Thymus (tissue), 11 donors: ENCODE results near the gene RPL27. TPM values are rescaled to one million over a fixed set of nuclear protein-coding genes. Genes with fewer than 3 reads are reported as not detected.

Experiments
- DNase-seq, 9 donors: peaks; one replicate each; pipeline ENCODE4 v3.0.0-alpha.2; 2013; ENCODE audit warnings: low spot score in 9 of 9, low read depth in 6 of 9, missing footprints in 1 of 9
- H3K27ac ChIP-seq, 2 donors: one replicate each; pipeline ENCODE4 v1.5.1; 2013; ENCODE audit warnings: control low read depth in 1 of 2, low read depth in 1 of 2, low read length in 1 of 2, mild to moderate bottlenecking in 1 of 2, moderate library complexity in 1 of 2
- H3K27me3 ChIP-seq, 2 donors: one replicate each; pipeline ENCODE4 v1.5.1; 2013; ENCODE audit warnings: low read length in 1 of 2; ENCODE audit not compliant: control insufficient read depth in 2 of 2, insufficient read depth in 1 of 2
- H3K36me3 ChIP-seq, 2 donors: one replicate each; pipeline ENCODE4 v1.5.1; 2013; ENCODE audit warnings: low read length in 1 of 2, mild to moderate bottlenecking in 1 of 2, moderate library complexity in 1 of 2; ENCODE audit not compliant: control insufficient read depth in 2 of 2, insufficient read depth in 2 of 2
- H3K4me1 ChIP-seq, 2 donors: one replicate each; pipeline ENCODE4 v1.5.1; 2013; ENCODE audit warnings: low read length in 2 of 2; ENCODE audit not compliant: control insufficient read depth in 2 of 2, insufficient read depth in 2 of 2
- H3K4me3 ChIP-seq, 2 donors: one replicate each; pipeline ENCODE4 v1.5.1; 2013; ENCODE audit warnings: low read length in 2 of 2, control low read depth in 1 of 2, mild to moderate bottlenecking in 1 of 2
- H3K9me3 ChIP-seq, 2 donors: one replicate each; pipeline ENCODE4 v1.5.1; 2013; ENCODE audit warnings: low read length in 1 of 2, mild to moderate bottlenecking in 1 of 2; ENCODE audit not compliant: control insufficient read depth in 2 of 2, insufficient read depth in 1 of 2
- WGBS: extraction: QIAGEN DNeasy Blood & Tissue Kit; methylation state at CpG from one replicate; pipeline ENCODE4 v1.1.7; 2013; 5-methylcytosine and 5-hydroxymethylcytosine counted together
- polyA plus RNA-seq: library from polyadenylated mRNA; stranded (reverse); fragments of 200-250 nt; gene quantifications from one replicate; pipeline ENCODE4 v1.2.3, GENCODE V29; 2013
- total RNA-seq: library from RNA; stranded (reverse); fragments of 120-200 nt; gene quantifications from one replicate; pipeline ENCODE4 v1.2.4, GENCODE V29; 2013
- donor health status: healthy.

The RPL27 gene
- total and polyA plus RNA-seq, 2 donors = 2,182 to 4,515 TPM

GRCh38 chr17:43024407-43025289 lies 26.4 kb downstream of the RPL27 start, which contains the start of gene RND2:
RND2 (plus strand) TSS chr17:43025231; CDS start chr17:43025348, 117 bp downstream.
- peaks cover 12 to 29% of the 10 kb centered on the region in 2 donors for H3K4me1 ChIP-seq
- peak within 1 kb of the TSS; percentile 48 to 66 for H3K4me3 ChIP-seq
- under 1% methylated on average over 61 of the region's 61 CpGs for WGBS
- peak within 1 kb of the TSS; percentile 2 to 68 for H3K27ac ChIP-seq
- H3K9me3 ChIP-seq = no peaks in the 10 kb centered on the region
- peaks cover 0 to 23% of the 10 kb centered on the region in 2 donors for H3K27me3 ChIP-seq
- H3K36me3 ChIP-seq = no peaks in the 10 kb centered on the region
- DNase-seq = peak in 6 of 9 donors; percentile 48 to 85 (median 71)

- Histone ChIP-seq H3K27ac (no peak overlapping the region), H3K4me1 (peaks cover 7 to 23% of the 10 kb centered on the region in 2 donors), H3K36me3 (no peaks in the 10 kb centered on the region), H3K4me3 (peak overlapping the region in 1 of 2 donors; percentile 66), H3K27me3 (peaks cover 0 to 23% of the 10 kb centered on the region in 2 donors), H3K9me3 (no peaks in the 10 kb centered on the region)
- DNase-seq = peak in 2 of 9 donors; percentile 13 to 18
- WGBS = 7% methylated on average over 27 of the region's 27 CpGs
Measured at GRCh38 chr17:43025290-43025657, 27.1 kb downstream of the RPL27 start.

GRCh38 chr17:43025766-43026537 lies 27.7 kb downstream of the RPL27 start:
- Histone ChIP-seq H3K9me3 (no peaks in the 10 kb centered on the region), H3K4me3 (no peak overlapping the region), H3K27ac (no peak overlapping the region), H3K36me3 (no peaks in the 10 kb centered on the region), H3K27me3 (peaks cover 0 to 23% of the 10 kb centered on the region in 2 donors), H3K4me1 (peaks cover 3 to 17% of the 10 kb centered on the region in 2 donors)
- WGBS = 84% methylated on average over 15 of the region's 16 CpGs
- no peak for DNase-seq

- H3K27me3 ChIP-seq = peaks cover 0 to 23% of the 10 kb centered on the region in 2 donors
- no peaks in the 10 kb centered on the region for H3K9me3 ChIP-seq
- DNase-seq = no peak
- H3K4me3 ChIP-seq = no peak overlapping the region
- no peak overlapping the region for H3K27ac ChIP-seq
- H3K4me1 ChIP-seq = peaks cover 3 to 13% of the 10 kb centered on the region in 2 donors
- H3K36me3 ChIP-seq = no peaks in the 10 kb centered on the region
- 78% methylated on average over 5 of the region's 5 CpGs for WGBS
Measured at GRCh38 chr17:43026595-43026994, 28.4 kb downstream of the RPL27 start.

GRCh38 chr17:43027091-43028032 lies 29.1 kb downstream of the RPL27 start:
- Histone ChIP-seq H3K4me3 (no peak overlapping the region), H3K27me3 (peaks cover 0 to 23% of the 10 kb centered on the region in 2 donors), H3K9me3 (no peaks in the 10 kb centered on the region), H3K36me3 (no peaks in the 10 kb centered on the region), H3K4me1 (peaks cover 3 to 12% of the 10 kb centered on the region in 2 donors), H3K27ac (no peak overlapping the region)
- 87% methylated on average over 9 of the region's 9 CpGs for WGBS
- no peak for DNase-seq

GRCh38 chr17:43028221-43028861 lies 30.1 kb downstream of the RPL27 start:
- 94% methylated on average over 17 of the region's 17 CpGs for WGBS
- Histone ChIP-seq H3K36me3 (no peaks in the 10 kb centered on the region), H3K4me1 (peaks cover 3 to 8% of the 10 kb centered on the region in 2 donors), H3K9me3 (no peaks in the 10 kb centered on the region), H3K27ac (no peak overlapping the region), H3K4me3 (no peak overlapping the region), H3K27me3 (peaks cover 0 to 23% of the 10 kb centered on the region in 2 donors)
- no peak for DNase-seq

- H3K36me3 ChIP-seq = no peaks in the 10 kb centered on the region
- no peak overlapping the region for H3K27ac ChIP-seq
- H3K9me3 ChIP-seq = no peaks in the 10 kb centered on the region
- DNase-seq = no peak
- 93% methylated on average over 6 of the region's 6 CpGs for WGBS
- H3K27me3 ChIP-seq = peaks cover 0 to 12% of the 10 kb centered on the region in 2 donors
- no peaks in the 10 kb centered on the region for H3K4me1 ChIP-seq
- H3K4me3 ChIP-seq = no peak overlapping the region
Measured at GRCh38 chr17:43030137-43030767, 32.0 kb downstream of the RPL27 start.

- no peaks in the 10 kb centered on the region for H3K9me3 ChIP-seq
- 93% methylated on average over 3 of the region's 3 CpGs for WGBS
- no peak overlapping the region for H3K4me3 ChIP-seq
- H3K27ac ChIP-seq = no peak overlapping the region
- no peaks in the 10 kb centered on the region for H3K4me1 ChIP-seq
- DNase-seq = no peak
- peaks cover 0 to 2% of the 10 kb centered on the region in 2 donors for H3K27me3 ChIP-seq
- H3K36me3 ChIP-seq = no peaks in the 10 kb centered on the region
Measured at GRCh38 chr17:43031666-43032065, 33.4 kb downstream of the RPL27 start.
